ENCODE measurements around the gene MAD2L1. TPM values are rescaled to one million over a fixed set of nuclear protein-coding genes. Genes with fewer than 3 reads are reported as not detected.
A peak's percentile ranks its signal among the peaks of the same experiment; 100 is the strongest.
"Not testable (repeated sequence)": the region's sequence is repeated elsewhere in the genome, so short reads cannot be mapped to it uniquely, and the experiment has no call there.

The MAD2L1 gene
- total RNA-seq, 1 donor from 2014 or later: 1.4 TPM

GRCh38 chr4:120064887-120065286, 1.8 kb downstream of the MAD2L1 start:
- intact Hi-C loops (cut with DNase I): no loop called here
- DNase-seq (ENCODE audit: missing footprints) (no peak), ATAC-seq (no peak)

- ATAC-seq; intact Hi-C loops (cut with DNase I); DNase-seq (ENCODE audit: missing footprints): not testable (repeated sequence)
These were observed 2.9 kb downstream of the MAD2L1 start for GRCh38 chr4:120063711-120064110.

- intact Hi-C loops (cut with DNase I): no loop called here
- ATAC-seq (no peak), DNase-seq (ENCODE audit: missing footprints) (no peak)
These were observed 3.9 kb downstream of the MAD2L1 start for GRCh38 chr4:120062663-120063195.

- no peak for ATAC-seq
- DNase-seq (ENCODE audit: missing footprints): no peak
- intact Hi-C loops (cut with DNase I): loop anchor here (10.0 kb wide), 1 partner anchor 274 kb away; no protein-coding TSS in a partner anchor
These were observed 7.6 kb downstream of the MAD2L1 start for GRCh38 chr4:120059036-120059435.

- intact Hi-C loops (cut with DNase I): loop anchor here (10.0 kb wide), 1 partner anchor 273 kb away; no protein-coding TSS in a partner anchor
- no peak for DNase-seq (ENCODE audit: missing footprints)
- no peak for ATAC-seq
These were observed 9.2 kb downstream of the MAD2L1 start for GRCh38 chr4:120057416-120057815.

GRCh38 chr4:120056246-120056645, 10.4 kb downstream of the MAD2L1 start:
- no peak for ATAC-seq

GRCh38 chr4:120055795-120056194, 10.9 kb downstream of the MAD2L1 start:
- intact Hi-C loops (cut with DNase I): loop anchor here (10.0 kb wide), 1 partner anchor 271 kb away; no protein-coding TSS in a partner anchor
- ATAC-seq (no peak), DNase-seq (ENCODE audit: missing footprints) (no peak)

More at GRCh38 chr4:120056246-120056645, 10.4 kb downstream of the MAD2L1 start:
- DNase-seq (ENCODE audit: missing footprints): no peak
- intact Hi-C loops (cut with DNase I): loop anchor here (10.0 kb wide), 1 partner anchor 271 kb away; no protein-coding TSS in a partner anchor

GRCh38 chr4:120055162-120055561, 11.5 kb downstream of the MAD2L1 start:
- intact Hi-C loops (cut with DNase I): loop anchor here (10.0 kb wide), 1 partner anchor 270 kb away; no protein-coding TSS in a partner anchor
- ATAC-seq (no peak), DNase-seq (ENCODE audit: missing footprints) (no peak)

GRCh38 chr4:120053911-120054310, 12.7 kb downstream of the MAD2L1 start:
- DNase-seq (ENCODE audit: missing footprints) (no peak), ATAC-seq (no peak)
- intact Hi-C loops (cut with DNase I): loop anchor here (5.0 to 10.0 kb wide), 2 partner anchors 269 to 497 kb away; no protein-coding TSS in a partner anchor

GRCh38 chr4:120052856-120053255, 13.8 kb downstream of the MAD2L1 start:
- DNase-seq (ENCODE audit: missing footprints) (peak; percentile 68), ATAC-seq (peak; percentile 66)
- intact Hi-C loops (cut with DNase I): loop anchor here (5.0 to 10.0 kb wide), 2 partner anchors 268 to 496 kb away; no protein-coding TSS in a partner anchor

GRCh38 chr4:120051253-120051652, 15.4 kb downstream of the MAD2L1 start:
- intact Hi-C loops (cut with DNase I): loop anchor here (2.0 to 10.0 kb wide), 4 partner anchors 266 to 736 kb away; partner anchors contain the start of gene PDE5A
- no peak for ATAC-seq

GRCh38 chr4:120049732-120050494, 16.7 kb downstream of the MAD2L1 start:
- DNase-seq (ENCODE audit: missing footprints): no peak
- ATAC-seq: peak; percentile 94
- intact Hi-C loops (cut with DNase I): loop anchor here (2.0 to 10.0 kb wide), 5 partner anchors 265 to 735 kb away; partner anchors contain the start of gene PDE5A

More at GRCh38 chr4:120051253-120051652, 15.4 kb downstream of the MAD2L1 start:
- DNase-seq (ENCODE audit: missing footprints): no peak

- no peak for ATAC-seq
- intact Hi-C loops (cut with DNase I): no loop called here
- DNase-seq (ENCODE audit: missing footprints): no peak
These were observed 22.8 kb downstream of the MAD2L1 start for GRCh38 chr4:120043828-120044227.

GRCh38 chr4:120037411-120037810, 29.2 kb downstream of the MAD2L1 start:
- ATAC-seq (no peak), DNase-seq (ENCODE audit: missing footprints) (no peak)
- intact Hi-C loops (cut with DNase I): no loop called here

GRCh38 chr4:120034913-120035312, 31.7 kb downstream of the MAD2L1 start:
- ATAC-seq (no peak), DNase-seq (ENCODE audit: missing footprints) (no peak)

GRCh38 chr4:120026853-120027252, 39.8 kb downstream of the MAD2L1 start:
- intact Hi-C loops (cut with DNase I): no loop called here
- DNase-seq (ENCODE audit: missing footprints): no peak
- ATAC-seq: no peak

More at GRCh38 chr4:120034913-120035312, 31.7 kb downstream of the MAD2L1 start:
- intact Hi-C loops (cut with DNase I): no loop called here

- ATAC-seq: no peak
- intact Hi-C loops (cut with DNase I): no loop called here
- DNase-seq (ENCODE audit: missing footprints): no peak
These were observed 41.1 kb downstream of the MAD2L1 start for GRCh38 chr4:120025516-120025915.

GRCh38 chr4:120018786-120019185, 47.9 kb downstream of the MAD2L1 start:
- ATAC-seq (no peak), DNase-seq (ENCODE audit: missing footprints) (no peak)
- intact Hi-C loops (cut with DNase I): no loop called here

GRCh38 chr4:120017939-120018692, 48.5 kb downstream of the MAD2L1 start:
- DNase-seq (ENCODE audit: missing footprints) (no peak), ATAC-seq (no peak)
- intact Hi-C loops (cut with DNase I): no loop called here

All from Right ventricle myocardium inferior (tissue), 1 donor.